PC-3 (cell line): ENCODE results near the gene TBC1D13.
"Not testable (repeated sequence)": the region's sequence is repeated elsewhere in the genome, so short reads cannot be mapped to it uniquely, and the experiment has no call there.

ENCODE experiments used
- CTCF ChIP-seq: fragments of 300-600 bp; sonication (generic); conservative IDR thresholded peaks from 2 replicates; pipeline ENCODE4 v1.5.1; 2017; ENCODE audit warnings: antibody characterized with exemption, low read depth, mild to moderate bottlenecking, low read length
- EZH2phosphoT487 ChIP-seq: fragments of 300-600 bp; sonication (generic); IDR thresholded peaks from 2 replicates; pipeline ENCODE4 v1.6.1; 2018; ENCODE audit warnings: mild to moderate bottlenecking, antibody characterized with exemption, low read length, borderline replicate concordance

GRCh38 chr9:128794961-128795360 lies 7.9 kb downstream of the TBC1D13 start:
- TF ChIP-seq EZH2phosphoT487, CTCF: not testable (repeated sequence)
